Mesenchymal stem cell (in vitro differentiated cells and primary cell): Measurements from ENCODE around the gene LPCAT2.

Source experiments
- DNase-seq: peaks from one replicate; pipeline ENCODE4 v3.0.0-alpha.2; 2013
- H2AFZ ChIP-seq: one replicate; pipeline ENCODE4 v1.6.1; 2013; ENCODE audit warnings: low read depth, mild to moderate bottlenecking, control low read depth, inconsistent platforms, low read length, moderate library complexity
- H2AK5ac ChIP-seq: 2 replicates; pipeline ENCODE4 v1.6.1; 2013; ENCODE audit warnings: low read length, moderate library complexity, mild to moderate bottlenecking, inconsistent platforms; ENCODE audit not compliant: severe bottlenecking
- H2BK120ac ChIP-seq: one replicate; pipeline ENCODE4 v1.6.1; 2013; ENCODE audit warnings: low read depth, mild to moderate bottlenecking, inconsistent platforms, low read length, moderate library complexity
- H2BK12ac ChIP-seq, 2 experiments: one replicate each; pipeline ENCODE4 v1.6.1; 2013; ENCODE audit warnings: inconsistent platforms in 2 of 2, low read length in 2 of 2, mild to moderate bottlenecking in 2 of 2, moderate library complexity in 2 of 2, control low read depth in 1 of 2
- H2BK15ac ChIP-seq: one replicate; pipeline ENCODE4 v1.6.1; 2013; ENCODE audit warnings: mild to moderate bottlenecking, low read depth, inconsistent platforms; ENCODE audit not compliant: poor library complexity, severe bottlenecking
- H2BK5ac ChIP-seq: 2 replicates; pipeline ENCODE4 v1.6.1; 2013; ENCODE audit warnings: low read depth, mild to moderate bottlenecking, low read length, control low read depth, inconsistent platforms; ENCODE audit not compliant: poor library complexity, severe bottlenecking
- H3K14ac ChIP-seq, 2 experiments: one replicate each; pipeline ENCODE4 v1.6.1; 2013; ENCODE audit warnings: inconsistent platforms in 2 of 2, low read length in 2 of 2, control low read depth in 1 of 2, mild to moderate bottlenecking in 1 of 2, moderate library complexity in 1 of 2
- H3K18ac ChIP-seq, 2 experiments: one replicate each; pipeline ENCODE4 v1.6.1; 2013; ENCODE audit warnings: inconsistent platforms in 2 of 2, low read length in 2 of 2, control low read depth in 1 of 2, low read depth in 1 of 2, mild to moderate bottlenecking in 1 of 2
- H3K23ac ChIP-seq, 2 experiments: one replicate each; pipeline ENCODE4 v1.6.1; 2013; ENCODE audit warnings: inconsistent platforms in 2 of 2, low read length in 2 of 2, mild to moderate bottlenecking in 2 of 2, moderate library complexity in 2 of 2, control low read depth in 1 of 2
- H3K27ac ChIP-seq: 2 replicates; pipeline ENCODE4 v1.5.1; 2013; ENCODE audit warnings: mild to moderate bottlenecking, moderate library complexity, low read length, control low read depth, inconsistent platforms; ENCODE audit not compliant: poor library complexity, severe bottlenecking
- H3K27me3 ChIP-seq, 2 experiments: 2 replicates each; pipeline versions ENCODE4 v1.6.1 to v1.7.0; 2013; ENCODE audit warnings: low read length in 2 of 2, mild to moderate bottlenecking in 2 of 2, moderate library complexity in 2 of 2, control low read depth in 1 of 2, inconsistent platforms in 1 of 2; ENCODE audit not compliant: control insufficient read depth in 1 of 2, insufficient read depth in 1 of 2
- H3K36me3 ChIP-seq, 2 experiments: 2 replicates each; pipeline versions ENCODE4 v1.6.1 to v1.7.0; 2013; ENCODE audit warnings: low read length in 2 of 2, control low read depth in 1 of 2, inconsistent platforms in 1 of 2, low read depth in 1 of 2, mild to moderate bottlenecking in 1 of 2; ENCODE audit not compliant: insufficient read depth in 2 of 2, control insufficient read depth in 1 of 2
- H3K4ac ChIP-seq, 2 experiments: one replicate each; pipeline ENCODE4 v1.6.1; 2013; ENCODE audit warnings: inconsistent platforms in 2 of 2, low read length in 2 of 2, mild to moderate bottlenecking in 2 of 2, moderate library complexity in 2 of 2, control low read depth in 1 of 2, low read depth in 1 of 2
- H3K4me1 ChIP-seq: 2 replicates; pipeline ENCODE4 v1.6.1; 2013; ENCODE audit warnings: low read depth, low read length, control low read depth; ENCODE audit not compliant: control insufficient read depth, insufficient read depth
- H3K4me2 ChIP-seq: 2 replicates; pipeline ENCODE4 v1.6.1; 2013; ENCODE audit warnings: low read length, mild to moderate bottlenecking, inconsistent platforms; ENCODE audit not compliant: poor library complexity, severe bottlenecking
- H3K4me3 ChIP-seq, 2 experiments: 2 replicates each; pipeline versions ENCODE4 v1.5.1 to v1.7.0; 2013; ENCODE audit warnings: low read length in 2 of 2, mild to moderate bottlenecking in 2 of 2, control low read depth in 1 of 2, low read depth in 1 of 2; ENCODE audit not compliant: insufficient read depth in 1 of 2
- H3K79me1 ChIP-seq: replicated peaks from 2 replicates; pipeline ENCODE4 v1.6.1; 2013; ENCODE audit warnings: mild to moderate bottlenecking, control low read depth, low read length, inconsistent platforms; ENCODE audit not compliant: poor library complexity, severe bottlenecking
- H3K9ac ChIP-seq: 2 replicates; pipeline ENCODE4 v1.7.0; 2013; ENCODE audit warnings: mild to moderate bottlenecking, low read length, moderate library complexity
- H3K9me3 ChIP-seq: 2 replicates; pipeline ENCODE4 v1.7.0; 2013; ENCODE audit warnings: mild to moderate bottlenecking, low read length; ENCODE audit not compliant: control insufficient read depth
- H4K8ac ChIP-seq: one replicate; pipeline ENCODE4 v1.6.1; 2013; ENCODE audit warnings: inconsistent platforms, mild to moderate bottlenecking, low read length, moderate library complexity
- H4K91ac ChIP-seq: one replicate; pipeline ENCODE4 v1.6.1; 2013; ENCODE audit warnings: mild to moderate bottlenecking, low read length, inconsistent platforms
- WGBS: methylation state at CpG from one replicate; pipeline ENCODE4 v1.1.7; 2013; ENCODE audit warnings: mixed read lengths; 5-methylcytosine and 5-hydroxymethylcytosine counted together

Gene LPCAT2

DNA sequence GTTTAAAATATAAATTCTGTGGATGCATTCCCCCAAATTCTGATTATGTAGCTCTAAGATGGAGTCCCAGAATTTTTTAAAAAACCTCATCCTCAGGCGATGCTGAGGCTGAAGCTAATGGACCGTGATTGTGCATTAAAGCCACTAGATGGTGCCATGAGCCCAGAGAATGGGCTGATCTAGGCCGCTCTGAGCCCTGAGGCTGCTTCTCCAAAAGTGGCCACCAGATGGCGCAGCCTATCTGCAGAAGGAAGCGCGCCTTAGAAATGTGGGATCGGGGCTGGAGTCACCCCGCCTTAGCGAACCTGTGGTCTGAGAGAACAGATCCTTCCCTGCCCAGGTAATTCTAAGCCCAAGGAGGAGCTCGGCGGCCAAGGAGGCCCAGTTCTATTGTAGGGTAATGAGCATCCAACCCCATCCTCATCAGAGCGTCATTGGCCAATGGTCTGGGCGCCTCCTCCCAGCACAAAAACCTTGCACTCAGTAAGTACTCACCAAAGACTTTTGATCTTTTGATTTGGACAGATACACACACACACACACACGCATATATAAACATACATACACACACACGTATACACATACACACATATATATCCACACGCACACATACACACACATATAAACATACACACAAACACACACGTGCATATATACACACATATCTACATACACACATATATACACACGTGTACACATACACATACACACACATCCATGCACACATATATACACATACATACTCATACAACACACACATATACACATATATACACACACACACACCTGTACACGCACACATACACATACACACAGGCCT lies 43.6 kb upstream of the LPCAT2 start:
- no peaks in the 10 kb centered on the region for H3K36me3 ChIP-seq
- no peak overlapping the region for H2BK5ac ChIP-seq
- 36% methylated on average over 19 of the region's 19 CpGs for WGBS
- H3K4me3 ChIP-seq = peak overlapping the region in 1 of 2 experiments; percentile 45
- H2AK5ac ChIP-seq = no peak overlapping the region
- no peak overlapping the region for H3K4me2 ChIP-seq
- peaks cover 0 to 14% of the 10 kb centered on the region in 2 experiments for H3K27me3 ChIP-seq
- H2BK15ac ChIP-seq = no peak overlapping the region
- peak overlapping the region; percentile 49 for H3K9ac ChIP-seq
- no peaks in the 10 kb centered on the region for H3K79me1 ChIP-seq
- H2BK12ac ChIP-seq = no peak overlapping the region
- DNase-seq = peak; percentile 79
- no peak overlapping the region for H3K27ac ChIP-seq
- H3K18ac ChIP-seq = no peak overlapping the region
- no peak overlapping the region for H2BK120ac ChIP-seq
- no peaks in the 10 kb centered on the region for H3K9me3 ChIP-seq
- H3K14ac ChIP-seq = no peak overlapping the region
- peaks cover 4% of the 10 kb centered on the region for H3K4me1 ChIP-seq
- no peak overlapping the region for H4K91ac ChIP-seq
- H3K23ac ChIP-seq = no peak overlapping the region
- no peak overlapping the region for H4K8ac ChIP-seq
- no peak overlapping the region for H3K4ac ChIP-seq
- no peak overlapping the region for H2AFZ ChIP-seq

DNA sequence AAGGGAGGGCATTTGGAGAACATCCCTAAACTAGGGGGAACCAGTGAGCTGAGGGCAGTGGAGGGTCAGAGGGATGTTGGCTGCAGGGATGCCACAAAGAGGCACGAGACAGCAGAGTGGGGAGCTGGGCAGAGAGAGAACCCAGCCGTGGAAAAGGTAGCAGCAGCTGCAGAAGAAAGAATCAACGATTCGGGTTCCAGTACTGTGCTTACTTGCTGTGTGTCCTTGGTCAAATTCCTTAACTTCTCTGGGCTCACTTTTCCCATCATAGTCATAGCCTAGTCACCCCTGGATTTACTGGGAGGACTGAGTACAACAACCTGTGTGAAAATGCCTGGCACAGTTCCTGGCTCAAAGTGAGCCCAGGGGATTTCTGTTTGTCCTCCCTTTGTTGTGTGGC lies 42.7 kb upstream of the LPCAT2 start:
- H3K4me2 ChIP-seq = no peak overlapping the region
- H2BK12ac ChIP-seq = no peak overlapping the region
- peaks cover 0 to 5% of the 10 kb centered on the region in 2 experiments for H3K27me3 ChIP-seq
- no peak overlapping the region for H2AFZ ChIP-seq
- H2BK120ac ChIP-seq = no peak overlapping the region
- H2BK5ac ChIP-seq = no peak overlapping the region
- H3K4me3 ChIP-seq = no peak overlapping the region
- H2AK5ac ChIP-seq = no peak overlapping the region
- H3K4me1 ChIP-seq = peaks cover 13% of the 10 kb centered on the region
- H3K4ac ChIP-seq = no peak overlapping the region
- WGBS = 97% methylated on average over 4 of the region's 4 CpGs
- no peak overlapping the region for H3K18ac ChIP-seq
- H2BK15ac ChIP-seq = no peak overlapping the region
- H3K27ac ChIP-seq = no peak overlapping the region
- no peaks in the 10 kb centered on the region for H3K79me1 ChIP-seq
- no peak overlapping the region for H3K23ac ChIP-seq
- no peak for DNase-seq
- H3K14ac ChIP-seq = no peak overlapping the region
- H3K9ac ChIP-seq = no peak overlapping the region
- no peaks in the 10 kb centered on the region for H3K9me3 ChIP-seq
- no peak overlapping the region for H4K91ac ChIP-seq
- no peaks in the 10 kb centered on the region for H3K36me3 ChIP-seq
- no peak overlapping the region for H4K8ac ChIP-seq

DNA sequence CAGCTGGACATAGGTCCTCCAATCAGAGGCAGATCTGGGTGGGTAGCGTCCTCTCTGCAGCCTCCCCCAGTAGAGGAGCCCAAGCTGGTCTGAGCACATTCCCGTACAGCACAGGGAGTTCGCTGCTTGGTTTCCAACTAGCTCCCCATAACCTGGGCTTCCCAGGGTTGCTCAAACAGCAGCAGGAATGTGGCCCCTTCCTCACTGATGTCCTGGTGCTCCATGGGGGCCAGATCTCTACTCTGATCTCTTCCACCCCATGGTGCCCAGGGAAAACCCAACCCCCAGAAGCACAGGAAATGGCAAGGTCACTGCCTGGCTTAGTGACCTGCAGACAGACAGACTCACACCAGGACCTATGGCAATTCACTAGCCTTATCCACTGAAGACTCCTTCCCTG lies 41.0 kb upstream of the LPCAT2 start:
- H4K91ac ChIP-seq = no peak overlapping the region
- no peaks in the 10 kb centered on the region for H3K36me3 ChIP-seq
- DNase-seq = no peak
- H2BK120ac ChIP-seq = no peak overlapping the region
- H2BK5ac ChIP-seq = no peak overlapping the region
- no peak overlapping the region for H3K27ac ChIP-seq
- no peak overlapping the region for H3K14ac ChIP-seq
- no peaks in the 10 kb centered on the region for H3K27me3 ChIP-seq
- no peak overlapping the region for H3K4me2 ChIP-seq
- no peak overlapping the region for H3K9ac ChIP-seq
- peaks cover 15% of the 10 kb centered on the region for H3K4me1 ChIP-seq
- H2BK12ac ChIP-seq = no peak overlapping the region
- no peak overlapping the region for H2AFZ ChIP-seq
- H4K8ac ChIP-seq = no peak overlapping the region
- no peak overlapping the region for H3K4me3 ChIP-seq
- H3K4ac ChIP-seq = no peak overlapping the region
- H2AK5ac ChIP-seq = no peak overlapping the region
- no peaks in the 10 kb centered on the region for H3K79me1 ChIP-seq
- 92% methylated on average over 3 of the region's 3 CpGs for WGBS
- H3K18ac ChIP-seq = no peak overlapping the region
- no peak overlapping the region for H2BK15ac ChIP-seq
- no peaks in the 10 kb centered on the region for H3K9me3 ChIP-seq
- no peak overlapping the region for H3K23ac ChIP-seq

DNA sequence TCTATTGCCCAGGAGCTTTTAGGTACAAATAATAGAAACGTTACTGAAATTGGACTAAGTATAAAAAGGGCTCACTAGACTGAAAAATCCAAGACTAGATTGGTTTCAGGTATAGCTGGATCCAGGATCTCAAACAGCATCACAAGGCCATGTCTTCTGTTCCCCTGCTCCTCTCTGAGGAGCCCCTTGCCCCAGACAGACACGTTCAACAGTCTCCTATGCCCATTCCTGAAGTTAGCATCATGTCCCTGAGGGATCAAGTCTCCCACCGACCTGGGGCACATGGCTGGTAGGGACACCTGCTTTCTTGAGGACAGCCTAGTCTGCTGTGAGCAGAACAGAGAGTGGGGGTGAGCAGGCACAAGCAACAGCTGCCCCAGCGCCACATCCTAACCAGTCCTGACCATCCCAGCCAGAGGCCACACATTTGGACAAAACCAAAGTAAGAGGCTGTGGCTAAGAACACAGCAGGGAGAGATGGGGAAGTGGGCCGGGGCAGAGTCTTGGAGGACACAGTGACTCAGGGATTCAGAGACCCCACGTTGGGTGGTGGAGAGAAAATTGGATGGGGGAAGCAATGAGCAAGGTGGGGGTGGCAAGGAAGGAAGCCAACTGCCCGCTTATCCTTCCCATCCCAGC lies 40.4 kb upstream of the LPCAT2 start:
- H3K9me3 ChIP-seq = no peaks in the 10 kb centered on the region
- no peaks in the 10 kb centered on the region for H3K79me1 ChIP-seq
- H3K14ac ChIP-seq = peak overlapping the region in 1 of 2 experiments; percentile 12
- H2BK5ac ChIP-seq = no peak overlapping the region
- peak overlapping the region in 1 of 2 experiments; percentile 10 for H3K4ac ChIP-seq
- H3K36me3 ChIP-seq = no peaks in the 10 kb centered on the region
- no peak overlapping the region for H3K9ac ChIP-seq
- H3K4me2 ChIP-seq = no peak overlapping the region
- no peaks in the 10 kb centered on the region for H3K27me3 ChIP-seq
- 96% methylated on average over 6 of the region's 7 CpGs for WGBS
- peak overlapping the region in 1 of 2 experiments; percentile 9 for H2BK12ac ChIP-seq
- no peak for DNase-seq
- no peak overlapping the region for H4K8ac ChIP-seq
- no peak overlapping the region for H3K4me3 ChIP-seq
- H2BK120ac ChIP-seq = no peak overlapping the region
- peaks cover 15% of the 10 kb centered on the region for H3K4me1 ChIP-seq
- no peak overlapping the region for H2AFZ ChIP-seq
- no peak overlapping the region for H2BK15ac ChIP-seq
- H2AK5ac ChIP-seq = no peak overlapping the region
- H3K23ac ChIP-seq = no peak overlapping the region
- H3K18ac ChIP-seq = no peak overlapping the region
- H4K91ac ChIP-seq = no peak overlapping the region
- no peak overlapping the region for H3K27ac ChIP-seq
